Stimulated activated CD8-positive, alpha-beta memory T cell treated with anti-CD3 and anti-CD28 coated beads, Interleukin-4, amount 100 ng/mL, for 24 hours (primary cell): ENCODE results near the gene IDH2.
"Not testable (repeated sequence)": the region's sequence is repeated elsewhere in the genome, so short reads cannot be mapped to it uniquely, and the experiment has no call there.

ENCODE experiments used
- DNase-seq: peaks from one replicate; pipeline ENCODE4 v3.0.0-alpha.2; 2020; ENCODE audit warnings: low read depth

Gene IDH2

GRCh38 chr15:90084876-90085423 is 17.3 kb downstream of the IDH2 start:
- no peak for DNase-seq

- no peak for DNase-seq
Measured at GRCh38 chr15:90083954-90084607, 18.2 kb downstream of the IDH2 start.

- no peak for DNase-seq
Measured at GRCh38 chr15:90083419-90083818, 18.8 kb downstream of the IDH2 start.

GRCh38 chr15:90082140-90082715 is 20.0 kb downstream of the IDH2 start:
- no peak for DNase-seq

GRCh38 chr15:90080818-90081393 is 21.4 kb downstream of the IDH2 start:
- DNase-seq: no peak

- no peak for DNase-seq
Measured at GRCh38 chr15:90080458-90080755, 21.9 kb downstream of the IDH2 start.

- DNase-seq: no peak
Measured at GRCh38 chr15:90079619-90080457, 22.4 kb downstream of the IDH2 start.

GRCh38 chr15:90078965-90079364 is 23.3 kb downstream of the IDH2 start:
- DNase-seq: no peak

GRCh38 chr15:90076716-90077115 is 25.6 kb downstream of the IDH2 start:
- DNase-seq: no peak

GRCh38 chr15:90075420-90076289 is 26.6 kb downstream of the IDH2 start:
- no peak for DNase-seq

GRCh38 chr15:90074916-90075315 is 27.4 kb downstream of the IDH2 start:
- DNase-seq: no peak

GRCh38 chr15:90074023-90074422 is 28.2 kb downstream of the IDH2 start:
- DNase-seq: no peak

- no peak for DNase-seq
Measured at GRCh38 chr15:90072978-90073640, 29.2 kb downstream of the IDH2 start.

- peak; percentile 72 for DNase-seq
Measured at GRCh38 chr15:90071220-90071807, 31.0 kb downstream of the IDH2 start.

GRCh38 chr15:90070623-90071022 is 31.6 kb downstream of the IDH2 start:
- not testable (repeated sequence) for DNase-seq

GRCh38 chr15:90067953-90068606 is 34.2 kb downstream of the IDH2 start:
- DNase-seq: no peak

- DNase-seq: no peak
Measured at GRCh38 chr15:90067181-90067952, 34.9 kb downstream of the IDH2 start.

- no peak for DNase-seq
Measured at GRCh38 chr15:90065682-90066049, 36.6 kb downstream of the IDH2 start.

GRCh38 chr15:90064911-90065681 is 37.2 kb downstream of the IDH2 start:
- no peak for DNase-seq
